Cerebellar cortex (tissue), 1 donor: ENCODE measurements around the gene FRRS1L.
"Not testable (repeated sequence)": the region's sequence is repeated elsewhere in the genome, so short reads cannot be mapped to it uniquely, and the experiment has no call there.

Experiments used
- DNase-seq: peaks from one replicate; pipeline ENCODE4 v3.0.0-alpha.2; 2015; ENCODE audit warnings: low spot score

Gene FRRS1L

DNA sequence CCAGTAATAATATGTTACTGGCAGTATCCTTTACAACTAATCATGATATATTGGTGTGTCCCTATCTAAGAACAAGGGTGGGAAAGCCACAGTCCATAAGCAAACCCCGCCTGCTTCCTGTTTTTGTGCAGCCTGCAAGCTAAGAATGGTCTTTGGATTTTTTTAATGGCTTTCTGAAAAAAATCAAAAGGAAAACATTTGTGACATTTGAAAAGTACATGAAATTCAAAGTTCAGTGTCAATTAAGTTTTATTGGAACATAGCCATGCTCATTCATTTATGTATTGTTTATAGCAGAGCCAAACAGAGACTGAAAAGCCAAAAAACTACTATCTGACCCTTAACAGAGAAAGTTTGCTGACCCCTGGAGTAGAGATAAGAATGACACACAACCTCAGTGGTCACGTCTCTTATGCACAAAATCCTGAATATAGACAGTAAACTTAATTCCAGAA is 34.5 kb downstream of the FRRS1L start:
- DNase-seq, result no peak

- DNase-seq, result no peak
These were observed 37.4 kb downstream of the FRRS1L start for GRCh38 chr9:109129470-109130197.

DNA sequence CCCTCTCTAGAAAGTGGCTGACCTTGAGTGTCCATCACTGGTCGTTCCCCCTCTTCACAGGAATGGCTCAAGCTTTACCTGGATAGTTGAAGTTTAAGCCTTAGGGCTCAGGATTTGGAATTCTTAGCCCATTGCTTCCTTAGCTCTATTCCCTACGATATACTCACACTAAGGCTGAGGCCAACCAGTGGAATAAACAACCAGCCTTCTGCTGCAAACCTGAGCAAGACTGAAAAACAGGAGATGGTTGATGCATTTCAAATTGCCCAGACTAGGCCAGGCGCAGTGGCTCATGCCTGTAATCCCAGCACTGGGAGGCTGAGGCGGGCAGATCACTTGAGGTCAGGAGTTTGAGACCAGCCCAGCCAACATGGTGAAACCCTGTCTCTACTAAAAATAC is 40.4 kb downstream of the FRRS1L start:
- DNase-seq, result not testable (repeated sequence)

DNA sequence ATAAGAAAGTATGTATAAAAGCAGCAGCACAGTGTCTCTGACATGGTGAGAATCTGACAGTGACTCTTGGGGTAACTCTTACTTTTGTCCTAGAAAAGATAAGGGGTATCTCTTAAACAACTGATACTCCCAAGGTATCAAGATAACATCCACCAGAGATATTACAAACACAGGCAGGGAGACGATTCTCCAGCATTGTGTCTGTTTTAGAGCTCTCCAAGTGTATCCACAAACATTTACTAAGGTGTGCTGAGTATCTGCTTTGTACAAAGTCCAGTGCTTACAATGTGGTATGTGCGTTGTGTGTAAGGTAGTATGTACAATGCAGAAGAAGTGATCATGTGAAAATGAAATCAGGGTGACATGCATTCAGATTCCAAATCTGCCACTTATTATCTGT is 42.9 kb downstream of the FRRS1L start:
- DNase-seq, result no peak

DNA sequence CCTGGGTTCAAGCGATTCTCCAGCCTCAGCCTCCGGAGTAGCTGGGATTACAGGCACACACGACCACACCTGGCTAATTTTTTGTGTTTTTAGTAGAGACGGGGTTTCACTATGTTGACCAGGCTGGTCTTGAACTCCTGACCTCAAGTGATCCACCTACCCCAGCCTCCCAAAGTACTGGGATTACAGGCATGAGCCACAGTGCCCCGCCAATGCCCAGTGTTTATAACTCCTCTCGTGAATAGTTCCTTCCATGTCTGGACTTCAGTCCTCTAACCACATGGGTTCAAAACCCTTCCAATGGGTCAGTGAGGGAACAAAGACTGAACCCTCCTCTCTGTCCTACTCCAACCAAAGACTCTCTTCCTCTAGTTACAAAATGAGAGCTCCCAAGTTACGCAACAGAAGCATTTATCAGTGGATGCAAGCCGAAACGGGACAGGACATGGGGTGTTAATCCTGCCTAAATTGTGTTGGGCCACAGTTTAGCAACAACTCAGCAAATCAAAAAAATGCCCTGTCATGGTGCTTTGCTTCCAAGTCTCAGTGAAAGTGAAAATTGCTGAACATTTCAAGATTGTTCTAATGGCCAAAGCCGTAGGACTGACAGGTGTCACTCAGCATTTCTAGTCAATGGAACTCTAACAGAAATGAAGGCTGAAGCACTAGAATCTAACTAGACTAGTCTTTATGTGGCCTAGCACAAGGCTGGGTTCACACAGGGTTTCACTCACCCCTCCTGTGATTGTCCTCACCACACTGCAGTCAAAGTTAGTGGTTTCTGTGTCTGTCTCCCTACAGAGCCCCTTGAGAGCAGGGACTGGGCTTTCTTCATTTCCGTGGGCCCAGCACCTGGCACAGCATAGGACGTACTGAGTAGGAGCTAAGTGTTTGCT is 44.1 kb downstream of the FRRS1L start:
- DNase-seq, result no peak

DNA sequence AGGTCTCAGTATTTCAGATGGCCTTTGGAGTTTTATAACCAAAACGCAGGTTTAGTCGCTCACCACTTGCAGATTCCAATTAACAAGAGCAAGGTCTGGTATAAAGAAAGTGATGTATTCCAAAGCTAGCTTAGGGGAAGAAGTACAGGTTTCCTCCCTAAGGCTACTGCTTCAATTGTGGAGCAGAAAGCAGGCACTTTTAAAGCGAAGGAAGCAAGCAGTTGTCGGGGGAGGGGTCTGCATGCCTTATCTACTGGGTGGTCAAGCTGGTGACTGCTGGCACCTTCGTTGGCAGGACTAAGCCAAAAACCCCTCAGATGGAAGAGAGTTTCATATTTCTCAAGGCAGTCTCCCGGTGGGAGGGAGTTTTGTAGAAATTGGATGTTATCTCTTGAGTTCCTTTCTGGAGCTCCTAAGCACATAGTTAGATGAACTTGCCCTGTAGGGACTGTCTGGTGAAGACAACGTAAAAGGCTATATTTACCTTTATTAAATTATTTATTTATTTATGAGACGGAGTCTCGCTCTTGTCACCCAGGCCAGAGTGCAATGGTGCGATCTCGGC is 45.7 kb downstream of the FRRS1L start:
- no peak for DNase-seq

GRCh38 chr9:109120204-109120789 is 46.8 kb downstream of the FRRS1L start:
- no peak for DNase-seq

DNA sequence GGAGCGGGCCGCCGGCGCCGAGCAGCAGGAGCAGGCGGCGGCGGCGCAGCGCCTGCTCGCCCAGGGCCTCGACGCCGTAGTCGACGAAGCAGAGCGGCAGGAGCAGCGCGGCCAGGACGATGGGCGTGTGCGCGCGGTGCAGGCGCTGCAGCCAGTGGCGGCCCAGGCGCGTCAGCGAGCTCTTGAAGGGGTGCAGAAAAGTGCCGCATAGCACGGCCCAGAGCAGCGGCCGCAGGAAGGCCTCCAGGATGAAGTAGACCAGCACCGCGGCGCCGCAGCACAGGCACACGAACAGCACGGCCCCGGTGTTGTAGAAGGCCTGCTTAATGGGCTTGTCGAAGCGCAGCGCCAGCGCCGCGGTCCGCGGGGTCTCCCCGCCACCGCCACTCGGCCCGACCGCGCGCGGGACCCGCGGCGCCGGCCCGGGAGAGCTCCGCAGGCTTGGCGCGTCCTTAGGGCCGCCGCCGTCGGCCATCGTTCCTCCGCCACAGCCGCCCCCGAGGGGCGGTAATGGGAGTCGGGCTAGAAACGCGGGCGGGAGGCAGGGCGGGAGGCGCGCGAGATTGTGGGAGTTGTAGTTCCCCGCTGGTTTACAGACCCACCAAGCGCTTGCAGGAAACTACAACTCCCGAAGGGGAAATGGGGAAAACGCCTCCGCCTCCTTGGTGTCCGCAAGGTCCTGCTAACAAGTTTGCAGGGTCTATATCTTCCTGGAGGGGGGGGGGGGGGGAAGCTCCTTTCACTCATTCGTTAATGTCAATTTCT is 47.4 kb downstream of the FRRS1L start, which contains the start of gene TMEM245:
TSS of gene TMEM245 (minus strand) at position 509 of the 765 bp plus-strand sequence. CDS start at position 475, 34 bp downstream.
- DNase-seq, result peak; percentile 99

DNA sequence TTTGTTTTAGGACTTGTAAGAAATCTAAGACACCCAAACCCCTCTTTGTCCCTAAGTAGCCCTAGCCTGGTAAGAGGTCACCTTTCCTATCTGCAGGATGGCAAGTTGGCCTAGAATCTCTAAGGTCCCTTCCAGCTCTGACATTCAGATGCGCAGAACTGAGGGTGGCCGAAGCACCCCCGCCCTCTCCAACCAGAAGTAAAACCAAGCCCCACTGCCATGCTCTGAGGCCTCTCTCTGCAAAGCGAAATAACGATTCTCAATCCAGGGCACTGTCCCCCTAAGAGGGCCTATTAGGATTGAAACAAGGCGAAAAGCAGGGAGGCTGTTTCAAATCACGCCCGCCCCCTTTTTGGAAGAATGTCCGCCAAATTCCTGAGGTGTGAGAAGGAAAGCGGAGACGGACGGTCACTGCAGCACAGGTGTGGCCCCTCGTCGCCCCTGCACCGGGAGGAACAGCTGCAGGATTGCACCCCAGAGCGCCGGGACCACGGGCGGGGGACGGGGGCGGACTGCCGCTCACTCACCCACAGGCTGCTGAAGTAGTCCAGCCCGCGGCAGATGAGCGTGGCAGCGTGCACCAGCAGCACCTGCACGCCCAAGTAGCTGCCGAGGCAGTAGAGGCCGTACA is 48.1 kb downstream of the FRRS1L start:
- no peak for DNase-seq

GRCh38 chr9:109117856-109118807 is 48.9 kb downstream of the FRRS1L start:
- no peak for DNase-seq

- DNase-seq, result peak; percentile 54
These were observed 51.0 kb downstream of the FRRS1L start for GRCh38 chr9:109115931-109116526.

DNA sequence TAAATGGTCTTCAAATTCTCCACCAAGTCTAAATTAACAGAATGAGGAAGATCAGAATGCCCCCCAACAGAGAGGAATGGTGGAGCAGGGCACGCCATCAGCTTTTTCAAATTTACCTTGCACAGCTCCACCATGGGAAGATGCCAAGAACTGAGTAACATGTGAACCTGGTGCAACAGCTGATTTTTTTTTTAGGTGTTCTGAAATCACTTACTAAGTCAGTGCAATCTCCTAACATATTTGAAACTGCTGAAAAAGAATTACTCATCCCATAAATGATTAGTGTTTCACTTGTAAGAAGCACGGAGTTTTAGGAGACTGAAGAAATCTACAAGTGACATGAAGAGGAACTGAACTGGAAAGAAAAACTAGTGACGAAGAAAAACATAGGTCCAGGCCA is 52.4 kb downstream of the FRRS1L start:
- DNase-seq, result no peak

GRCh38 chr9:109113892-109114609 is 53.0 kb downstream of the FRRS1L start:
- no peak for DNase-seq

- DNase-seq, result no peak
These were observed 53.8 kb downstream of the FRRS1L start for GRCh38 chr9:109113254-109113653.

GRCh38 chr9:109110329-109111021 is 56.6 kb downstream of the FRRS1L start:
- DNase-seq, result no peak

DNA sequence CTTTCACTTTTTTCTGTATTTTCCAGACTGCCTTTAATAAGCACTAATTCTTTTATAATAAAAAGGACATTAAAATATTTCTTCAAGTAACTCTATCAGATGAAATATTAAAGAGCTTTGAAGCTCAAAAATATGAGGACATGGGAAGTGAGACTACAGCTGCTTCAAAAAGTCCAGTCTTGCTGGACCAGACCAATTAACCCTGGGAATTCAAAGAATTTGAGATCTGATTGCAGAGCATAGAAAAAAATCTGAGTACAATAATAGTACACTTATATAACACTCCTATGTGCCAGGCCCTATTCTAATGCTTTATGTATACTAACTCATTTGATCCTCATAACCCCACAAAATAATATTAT is 57.1 kb downstream of the FRRS1L start:
- no peak for DNase-seq

DNA sequence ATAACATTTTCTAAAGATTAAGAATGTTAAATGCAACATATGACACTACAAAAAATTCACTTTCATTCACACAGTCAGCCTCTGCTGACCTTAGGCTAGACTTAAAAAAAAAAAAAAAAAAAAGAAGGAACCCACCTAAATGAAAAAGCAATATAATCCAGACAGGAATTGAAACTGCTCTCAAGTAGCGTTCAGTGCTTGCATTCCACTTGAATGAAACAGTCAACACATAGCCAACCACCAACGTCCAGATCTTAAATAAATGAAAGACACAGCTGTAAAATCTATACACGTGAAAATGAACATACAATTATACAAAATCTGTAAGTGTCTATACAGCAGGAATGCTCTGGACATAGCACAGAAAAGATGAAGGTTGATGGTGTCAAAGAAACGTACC is 58.7 kb downstream of the FRRS1L start:
- DNase-seq, result no peak
